Uterus (tissue), 4 donors: ENCODE data around the gene PIGO. TPM values are rescaled to one million over a fixed set of nuclear protein-coding genes. Genes with fewer than 3 reads are reported as not detected.

Experiments used
- DNase-seq, 2 donors: peaks; one replicate each; pipeline ENCODE4 v3.0.0-alpha.2; 2019 to 2020
- H3K27ac ChIP-seq, 2 donors: fragments of 200-600 bp; sonication (generic); 1 replicate in 1 of 2; 2 replicates in 1 of 2; pipeline ENCODE4 v1.5.1; 2016 to 2018
- H3K27me3 ChIP-seq, 2 donors: fragments of 200-600 bp; sonication (generic); one replicate each; pipeline ENCODE4 v1.5.1; 2018 to 2019; ENCODE audit warnings: control low read depth in 1 of 2
- H3K36me3 ChIP-seq, 2 donors: fragments of 200-600 bp; sonication (generic); one replicate each; pipeline ENCODE4 v1.5.1; 2019; ENCODE audit warnings: control low read depth in 1 of 2
- H3K4me1 ChIP-seq, 2 donors: fragments of 200-600 bp; sonication (generic); one replicate each; pipeline ENCODE4 v1.5.1; 2018 to 2019; ENCODE audit warnings: control low read depth in 1 of 2
- H3K4me3 ChIP-seq, 2 donors: fragments of 200-600 bp; sonication (generic); 1 replicate in 1 of 2; 2 replicates in 1 of 2; pipeline ENCODE4 v1.5.1; 2018 to 2019; ENCODE audit warnings: mild to moderate bottlenecking in 1 of 2
- H3K9me3 ChIP-seq, 2 donors: fragments of 200-600 bp; sonication (generic); one replicate each; pipeline ENCODE4 v1.5.1; 2019; ENCODE audit warnings: control low read depth in 1 of 2
- CTCF ChIP-seq, 4 experiments: fragments of 200-600 bp in 2 of 4; fragments of 450-650 bp in 2 of 4; sonication (generic) in 2 of 4; IDR thresholded peaks; one replicate each; pipeline ENCODE4 v1.5.1; 2016 to 2019; ENCODE audit warnings: antibody characterized with exemption in 4 of 4, mild to moderate bottlenecking in 2 of 4, moderate library complexity in 1 of 4
- POLR2A ChIP-seq, 2 donors: fragments of 450-650 bp; IDR thresholded peaks; one replicate each; pipeline ENCODE4 v1.6.1; 2016; ENCODE audit warnings: antibody characterized with exemption in 2 of 2, mild to moderate bottlenecking in 1 of 2, moderate library complexity in 1 of 2
- intact Hi-C: fragments of 100-400 bp; cut with DNase I; formaldehyde crosslinking; loops from one replicate; pipeline ENCODE4 v1.15.1; 2023; ENCODE audit warnings: low total_unique reads
- total RNA-seq, 4 donors: library from RNA; depleted of rRNA in 3 of 4; stranded (reverse); fragments of >200 nt in 3 of 4; gene quantifications; one replicate each; pipeline versions ENCODE4 v1.1.0 to v1.2.4, GENCODE V29; 2014 to 2023
- donor health status: DM: yes; HTN: yes; CAD: no.

Gene PIGO
- total RNA-seq, 4 donors from 2014 or later, result 2.8 to 21.5 (median 14.6) TPM

GRCh38 chr9:35075358-35075757, 21.0 kb downstream of the PIGO start:
- Histone ChIP-seq H3K4me1 (peaks cover 7 to 11% of the 10 kb centered on the region in 2 donors), H3K27ac (no peak overlapping the region), H3K27me3 (no peaks in the 10 kb centered on the region), H3K36me3 (no peaks in the 10 kb centered on the region), H3K4me3 (no peak overlapping the region), H3K9me3 (no peaks in the 10 kb centered on the region)
- intact Hi-C loops, result loop anchor here (10.0 kb wide), 1 partner anchor 91 kb away; the partner anchor contains the start of gene DNAJB5
- no peak for DNase-seq
- TF ChIP-seq CTCF (IDR thresholded peaks at IDR 0.05), result no peak
- no peak for TF ChIP-seq POLR2A (IDR thresholded peaks at IDR 0.05)

- H3K36me3 ChIP-seq, result no peaks in the 10 kb centered on the region
- no peak for DNase-seq
- H3K27ac ChIP-seq, result no peak overlapping the region
- no peaks in the 10 kb centered on the region for H3K9me3 ChIP-seq
- TF ChIP-seq POLR2A (IDR thresholded peaks at IDR 0.05) (no peak), CTCF (IDR thresholded peaks at IDR 0.05) (no peak)
- intact Hi-C loops, result loop anchor here (10.0 kb wide), 1 partner anchor 90 kb away; the partner anchor contains the start of gene DNAJB5
- H3K4me1 ChIP-seq, result peaks cover 13 to 17% of the 10 kb centered on the region in 2 donors
- H3K4me3 ChIP-seq, result no peak overlapping the region
- H3K27me3 ChIP-seq, result no peaks in the 10 kb centered on the region
These were observed 21.6 kb downstream of the PIGO start for GRCh38 chr9:35074791-35075190.

- DNase-seq, result no peak
- H3K4me1 ChIP-seq, result peaks cover 16 to 17% of the 10 kb centered on the region in 2 donors
These were observed 22.2 kb downstream of the PIGO start for GRCh38 chr9:35074141-35074540.

GRCh38 chr9:35073279-35073612, 23.1 kb downstream of the PIGO start:
- Histone ChIP-seq H3K27ac (peak overlapping the region; percentile 98 to 100), H3K36me3 (no peaks in the 10 kb centered on the region), H3K9me3 (no peaks in the 10 kb centered on the region), H3K4me3 (no peak overlapping the region), H3K27me3 (no peaks in the 10 kb centered on the region), H3K4me1 (peaks cover 17 to 19% of the 10 kb centered on the region in 2 donors)
- TF ChIP-seq POLR2A (IDR thresholded peaks at IDR 0.05) (no peak), CTCF (IDR thresholded peaks at IDR 0.05) (no peak)
- no peak for DNase-seq
- intact Hi-C loops, result loop anchor here (10.0 kb wide), 1 partner anchor 88 kb away; the partner anchor contains the start of gene DNAJB5

More at GRCh38 chr9:35074141-35074540, 22.2 kb downstream of the PIGO start:
- H3K4me3 ChIP-seq, result no peak overlapping the region
- no peaks in the 10 kb centered on the region for H3K36me3 ChIP-seq
- H3K9me3 ChIP-seq, result no peaks in the 10 kb centered on the region
- H3K27me3 ChIP-seq, result no peaks in the 10 kb centered on the region
- intact Hi-C loops, result loop anchor here (10.0 kb wide), 1 partner anchor 89 kb away; the partner anchor contains the start of gene DNAJB5
- no peak overlapping the region for H3K27ac ChIP-seq
- TF ChIP-seq CTCF (IDR thresholded peaks at IDR 0.05) (no peak), POLR2A (IDR thresholded peaks at IDR 0.05) (no peak)

GRCh38 chr9:35072461-35073278, 23.7 kb downstream of the PIGO start, which contains the start of gene VCP:
Gene VCP (minus strand): TSS chr9:35072625. CDS start chr9:35072353, 272 bp downstream.
- Histone ChIP-seq H3K27me3 (no peaks in the 10 kb centered on the region), H3K27ac (peak within 1 kb of the TSS; percentile 98 to 100), H3K9me3 (no peaks in the 10 kb centered on the region), H3K4me3 (peak within 1 kb of the TSS; percentile 54 to 99), H3K4me1 (peaks cover 17 to 20% of the 10 kb centered on the region in 2 donors), H3K36me3 (no peaks in the 10 kb centered on the region)
- DNase-seq, result peak; percentile 97
- intact Hi-C loops, result loop anchor here (10.0 kb wide), 1 partner anchor 88 kb away; the partner anchor contains the start of gene DNAJB5
- TF ChIP-seq POLR2A (IDR thresholded peaks at IDR 0.05), result peak; percentile 83 to 94
- TF ChIP-seq CTCF (IDR thresholded peaks at IDR 0.05), result no peak
